Measurements from ENCODE around the gene TMPRSS7. TPM values are rescaled to one million over a fixed set of nuclear protein-coding genes. Genes with fewer than 3 reads are reported as not detected.

Gene TMPRSS7
- total RNA-seq, 3 donors from 2014 or later = 0.12 TPM; not detected in 2

- no peak for TF ChIP-seq CTCF (IDR thresholded peaks at IDR 0.05)
- intact Hi-C loops (cut with DNase I, micrococcal nuclease) = no loop called here
- no peak for ATAC-seq
- Histone ChIP-seq H3K9me3 (no peaks in the 10 kb centered on the region), H3K4me1 (ENCODE audit: low read depth) (no peaks in the 10 kb centered on the region), H3K36me3 (ENCODE audit: low read depth) (no peaks in the 10 kb centered on the region), H3K4me3 (no peak overlapping the region)
- no peak for DNase-seq
Measured at GRCh38 chr3:111999484-112000324, 34.8 kb upstream of the TMPRSS7 start.

GRCh38 chr3:112000367-112000771 lies 34.2 kb upstream of the TMPRSS7 start:
- intact Hi-C loops (cut with DNase I, micrococcal nuclease) = no loop called here
- H3K4me1 ChIP-seq (ENCODE audit: low read depth) = no peaks in the 10 kb centered on the region
- DNase-seq (no peak), ATAC-seq (no peak)
- no peaks in the 10 kb centered on the region for H3K36me3 ChIP-seq (ENCODE audit: low read depth)
- H3K9me3 ChIP-seq = no peaks in the 10 kb centered on the region
- TF ChIP-seq CTCF (IDR thresholded peaks at IDR 0.05) = no peak
- no peak overlapping the region for H3K4me3 ChIP-seq

- no peak for DNase-seq
- no peak for ATAC-seq
- TF ChIP-seq CTCF (IDR thresholded peaks at IDR 0.05) = no peak
- Histone ChIP-seq H3K4me1 (ENCODE audit: low read depth) (no peaks in the 10 kb centered on the region), H3K9me3 (no peaks in the 10 kb centered on the region), H3K36me3 (ENCODE audit: low read depth) (no peaks in the 10 kb centered on the region), H3K4me3 (no peak overlapping the region)
- intact Hi-C loops (cut with DNase I, micrococcal nuclease) = no loop called here
Measured at GRCh38 chr3:112000966-112001365, 33.6 kb upstream of the TMPRSS7 start.

- H3K4me1 ChIP-seq (ENCODE audit: low read depth) = no peaks in the 10 kb centered on the region
- H3K9me3 ChIP-seq = no peaks in the 10 kb centered on the region
- DNase-seq (no peak), ATAC-seq (no peak)
- no peaks in the 10 kb centered on the region for H3K36me3 ChIP-seq (ENCODE audit: low read depth)
- H3K4me3 ChIP-seq = no peak overlapping the region
- intact Hi-C loops (cut with DNase I, micrococcal nuclease) = no loop called here
- no peak for TF ChIP-seq CTCF (IDR thresholded peaks at IDR 0.05)
Measured at GRCh38 chr3:112001526-112001925, 33.0 kb upstream of the TMPRSS7 start.

- DNase-seq (no peak), ATAC-seq (no peak)
- no peak for TF ChIP-seq CTCF (IDR thresholded peaks at IDR 0.05)
- no peaks in the 10 kb centered on the region for H3K9me3 ChIP-seq
- no peaks in the 10 kb centered on the region for H3K4me1 ChIP-seq (ENCODE audit: low read depth)
- H3K4me3 ChIP-seq = no peak overlapping the region
- intact Hi-C loops (cut with DNase I, micrococcal nuclease) = no loop called here
- H3K36me3 ChIP-seq (ENCODE audit: low read depth) = no peaks in the 10 kb centered on the region
Measured at GRCh38 chr3:112002096-112002971, 32.2 kb upstream of the TMPRSS7 start.
